EH (cell line): Measurements from ENCODE around the gene ADCK1.
A peak's percentile ranks its signal among the peaks of the same experiment; 100 is the strongest.
"Not testable (repeated sequence)": the region's sequence is repeated elsewhere in the genome, so short reads cannot be mapped to it uniquely, and the experiment has no call there.

Experiments
- DNase-seq: peaks from one replicate; pipeline ENCODE4 v3.0.0-alpha.2; 2015; ENCODE audit warnings: low read depth

The ADCK1 gene

GRCh38 chr14:77865455-77865854 is 65.5 kb downstream of the ADCK1 start:
- no peak for DNase-seq

GRCh38 chr14:77866932-77867331 is 67.0 kb downstream of the ADCK1 start:
- no peak for DNase-seq

- no peak for DNase-seq
Measured at GRCh38 chr14:77867476-77867875, 67.6 kb downstream of the ADCK1 start.

GRCh38 chr14:77868552-77869285 is 68.8 kb downstream of the ADCK1 start:
- DNase-seq: no peak

GRCh38 chr14:77869340-77869739 is 69.4 kb downstream of the ADCK1 start:
- DNase-seq: no peak

- no peak for DNase-seq
Measured at GRCh38 chr14:77870646-77871045, 70.7 kb downstream of the ADCK1 start.

GRCh38 chr14:77872152-77872551 is 72.2 kb downstream of the ADCK1 start:
- no peak for DNase-seq

GRCh38 chr14:77872983-77873382 is 73.1 kb downstream of the ADCK1 start:
- DNase-seq: no peak

- DNase-seq: no peak
Measured at GRCh38 chr14:77878783-77879182, 78.9 kb downstream of the ADCK1 start.

GRCh38 chr14:77880056-77880455 is 80.1 kb downstream of the ADCK1 start:
- DNase-seq: no peak

- DNase-seq: peak; percentile 13
Measured at GRCh38 chr14:77882098-77882497, 82.2 kb downstream of the ADCK1 start.

GRCh38 chr14:77882636-77883035 is 82.7 kb downstream of the ADCK1 start:
- peak; percentile 58 for DNase-seq

- DNase-seq: no peak
Measured at GRCh38 chr14:77883131-77883846, 83.4 kb downstream of the ADCK1 start.

- DNase-seq: no peak
Measured at GRCh38 chr14:77883847-77884238, 83.9 kb downstream of the ADCK1 start.

GRCh38 chr14:77885367-77885766 is 85.5 kb downstream of the ADCK1 start:
- no peak for DNase-seq

- no peak for DNase-seq
Measured at GRCh38 chr14:77886010-77886409, 86.1 kb downstream of the ADCK1 start.

GRCh38 chr14:77888903-77889302 is 89.0 kb downstream of the ADCK1 start:
- DNase-seq: not testable (repeated sequence)

- DNase-seq: peak; percentile 75
Measured at GRCh38 chr14:77889971-77890442, 90.1 kb downstream of the ADCK1 start.

- DNase-seq: no peak
Measured at GRCh38 chr14:77890873-77891272, 91.0 kb downstream of the ADCK1 start.

GRCh38 chr14:77892381-77892871 is 92.5 kb downstream of the ADCK1 start:
- no peak for DNase-seq

- no peak for DNase-seq
Measured at GRCh38 chr14:77892890-77893484, 93.1 kb downstream of the ADCK1 start.

- DNase-seq: peak; percentile 22
Measured at GRCh38 chr14:77897374-77897773, 97.5 kb downstream of the ADCK1 start.

GRCh38 chr14:77902811-77903210 is 102.9 kb downstream of the ADCK1 start:
- DNase-seq: no peak
